ENCODE results near the gene LYPD3. TPM values are rescaled to one million over a fixed set of nuclear protein-coding genes. Genes with fewer than 3 reads are reported as not detected.

The LYPD3 gene
- total RNA-seq, 3 donors from 2014 or later (not counting 1 experiment from before 2014, with no cell fraction given), result 1.3 to 2.4 (median 1.7) TPM

DNA sequence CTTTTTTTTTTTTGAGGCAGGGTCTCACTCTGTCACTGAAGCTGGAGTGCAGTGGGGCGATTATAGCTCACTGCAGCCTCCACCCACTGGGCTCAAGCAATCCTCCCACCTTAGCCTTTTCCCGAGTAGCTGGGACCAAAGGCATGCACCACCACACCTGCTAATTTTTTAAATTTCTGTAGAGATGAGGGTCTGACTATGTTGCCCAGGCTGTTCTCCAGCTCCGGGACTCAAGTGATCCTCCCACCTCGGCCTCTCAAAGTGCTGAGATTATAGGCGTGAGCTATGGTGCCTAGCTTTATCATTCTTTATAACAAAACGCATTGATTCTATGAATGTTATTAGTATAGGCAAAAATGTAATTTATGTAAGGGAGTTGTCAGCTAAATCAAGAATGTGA lies 17.9 kb upstream of the LYPD3 start:
- H3K36me3 Mint-ChIP-seq, result no peaks in the 10 kb centered on the region
- intact Hi-C loops (cut with micrococcal nuclease), result no loop called here
- TF ChIP-seq, protein P1, sequence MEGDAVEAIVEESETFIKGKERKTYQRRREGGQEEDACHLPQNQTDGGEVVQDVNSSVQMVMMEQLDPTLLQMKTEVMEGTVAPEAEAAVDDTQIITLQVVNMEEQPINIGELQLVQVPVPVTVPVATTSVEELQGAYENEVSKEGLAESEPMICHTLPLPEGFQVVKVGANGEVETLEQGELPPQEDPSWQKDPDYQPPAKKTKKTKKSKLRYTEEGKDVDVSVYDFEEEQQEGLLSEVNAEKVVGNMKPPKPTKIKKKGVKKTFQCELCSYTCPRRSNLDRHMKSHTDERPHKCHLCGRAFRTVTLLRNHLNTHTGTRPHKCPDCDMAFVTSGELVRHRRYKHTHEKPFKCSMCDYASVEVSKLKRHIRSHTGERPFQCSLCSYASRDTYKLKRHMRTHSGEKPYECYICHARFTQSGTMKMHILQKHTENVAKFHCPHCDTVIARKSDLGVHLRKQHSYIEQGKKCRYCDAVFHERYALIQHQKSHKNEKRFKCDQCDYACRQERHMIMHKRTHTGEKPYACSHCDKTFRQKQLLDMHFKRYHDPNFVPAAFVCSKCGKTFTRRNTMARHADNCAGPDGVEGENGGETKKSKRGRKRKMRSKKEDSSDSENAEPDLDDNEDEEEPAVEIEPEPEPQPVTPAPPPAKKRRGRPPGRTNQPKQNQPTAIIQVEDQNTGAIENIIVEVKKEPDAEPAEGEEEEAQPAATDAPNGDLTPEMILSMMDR (IDR thresholded peaks at IDR 0.05), result no peak
- H3K4me1 Mint-ChIP-seq, result no peaks in the 10 kb centered on the region
- WGBS (ENCODE audit: insufficient coverage), result 97% methylated on average over 5 of the region's 6 CpGs
- no peak overlapping the region for H3K4me3 Mint-ChIP-seq
- H3K4me3 ChIP-seq (ENCODE audit: low read length), result no peak overlapping the region
- ATAC-seq (no peak), DNase-seq (no peak)
- H3K9me3 ChIP-seq (ENCODE audit: control insufficient read depth, insufficient read depth, low read length), result no peaks in the 10 kb centered on the region
- H3K27ac ChIP-seq (ENCODE audit: low read length), result no peak overlapping the region
- H3K27me3 Mint-ChIP-seq (ENCODE audit: low read depth in 2 of 2), result no peaks in the 10 kb centered on the region
- H3K4me1 ChIP-seq (ENCODE audit: control insufficient read depth, insufficient read depth, low read length), result peaks cover 11% of the 10 kb centered on the region
- H3K27me3 ChIP-seq (ENCODE audit: control insufficient read depth, insufficient read depth, low read length), result no peaks in the 10 kb centered on the region
- no peak overlapping the region for H3K27ac Mint-ChIP-seq
- H3K9me3 Mint-ChIP-seq, result no peaks in the 10 kb centered on the region
- H3K36me3 ChIP-seq (ENCODE audit: control insufficient read depth, insufficient read depth, low read length), result no peaks in the 10 kb centered on the region

DNA sequence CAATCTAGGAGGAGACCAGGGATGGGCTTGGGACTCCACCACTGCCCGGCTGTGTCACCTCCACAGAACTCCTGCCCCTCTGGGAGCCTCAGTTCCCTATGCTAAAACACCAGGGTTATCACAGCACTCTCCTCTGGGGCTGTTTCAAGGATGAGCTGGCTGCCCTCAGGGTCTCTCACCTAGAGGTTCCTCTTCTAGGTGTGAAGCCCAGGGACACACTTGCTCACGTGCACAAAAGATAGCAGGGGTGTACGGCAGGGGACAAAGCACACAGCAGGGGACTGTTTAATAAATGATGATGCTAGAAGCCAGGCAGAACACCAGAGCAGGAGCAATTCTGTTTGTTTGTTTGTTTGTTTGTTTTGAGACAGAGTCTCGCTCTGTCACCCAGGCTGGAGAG lies 16.8 kb upstream of the LYPD3 start:
- no peaks in the 10 kb centered on the region for H3K9me3 ChIP-seq (ENCODE audit: control insufficient read depth, insufficient read depth, low read length)
- TF ChIP-seq, protein P1 (IDR thresholded peaks at IDR 0.05), result no peak
- Mint-ChIP-seq H3K27ac (no peak overlapping the region), H3K4me1 (no peaks in the 10 kb centered on the region), H3K36me3 (no peaks in the 10 kb centered on the region), H3K9me3 (no peaks in the 10 kb centered on the region), H3K27me3 (ENCODE audit: low read depth in 2 of 2) (no peaks in the 10 kb centered on the region), H3K4me3 (no peak overlapping the region)
- ATAC-seq, result no peak
- 85% methylated on average over 4 of the region's 4 CpGs for WGBS (ENCODE audit: insufficient coverage)
- peaks cover 5% of the 10 kb centered on the region for H3K4me1 ChIP-seq (ENCODE audit: control insufficient read depth, insufficient read depth, low read length)
- H3K27ac ChIP-seq (ENCODE audit: low read length), result no peak overlapping the region
- intact Hi-C loops (cut with micrococcal nuclease), result no loop called here
- no peak for DNase-seq
- H3K27me3 ChIP-seq (ENCODE audit: control insufficient read depth, insufficient read depth, low read length), result no peaks in the 10 kb centered on the region
- no peak overlapping the region for H3K4me3 ChIP-seq (ENCODE audit: low read length)
- no peaks in the 10 kb centered on the region for H3K36me3 ChIP-seq (ENCODE audit: control insufficient read depth, insufficient read depth, low read length)

DNA sequence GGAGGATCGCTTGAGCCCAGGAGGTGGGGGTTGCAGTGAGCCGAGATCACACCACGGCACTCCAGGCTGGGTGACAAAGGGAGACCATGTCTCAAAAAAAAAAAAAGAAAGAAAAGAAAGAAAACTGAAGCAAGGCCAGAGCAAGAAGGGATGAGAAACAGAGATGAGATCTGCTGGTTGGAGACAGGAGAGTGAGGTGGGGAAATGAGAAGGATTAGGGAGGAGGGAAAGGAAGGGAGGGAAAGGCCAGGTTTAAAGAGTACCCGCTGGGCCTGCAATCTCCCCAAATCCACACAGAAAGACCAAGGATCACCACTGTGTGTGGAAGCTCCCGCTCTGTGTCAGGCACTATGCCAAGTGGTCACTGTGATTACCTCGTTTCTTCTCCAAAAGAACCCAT lies 16.3 kb upstream of the LYPD3 start:
- Histone ChIP-seq H3K27me3 (ENCODE audit: control insufficient read depth, insufficient read depth, low read length) (no peaks in the 10 kb centered on the region), H3K9me3 (ENCODE audit: control insufficient read depth, insufficient read depth, low read length) (no peaks in the 10 kb centered on the region), H3K4me1 (ENCODE audit: control insufficient read depth, insufficient read depth, low read length) (no peaks in the 10 kb centered on the region), H3K36me3 (ENCODE audit: control insufficient read depth, insufficient read depth, low read length) (no peaks in the 10 kb centered on the region), H3K27ac (ENCODE audit: low read length) (no peak overlapping the region), H3K4me3 (ENCODE audit: low read length) (no peak overlapping the region)
- H3K36me3 Mint-ChIP-seq, result no peaks in the 10 kb centered on the region
- intact Hi-C loops (cut with micrococcal nuclease), result no loop called here
- no peaks in the 10 kb centered on the region for H3K4me1 Mint-ChIP-seq
- no peak overlapping the region for H3K27ac Mint-ChIP-seq
- ATAC-seq (no peak), DNase-seq (no peak)
- H3K4me3 Mint-ChIP-seq, result no peak overlapping the region
- 97% methylated on average over 6 of the region's 6 CpGs for WGBS (ENCODE audit: insufficient coverage)
- H3K27me3 Mint-ChIP-seq (ENCODE audit: low read depth in 2 of 2), result no peaks in the 10 kb centered on the region
- no peaks in the 10 kb centered on the region for H3K9me3 Mint-ChIP-seq
- TF ChIP-seq, protein P1 (IDR thresholded peaks at IDR 0.05), result no peak

DNA sequence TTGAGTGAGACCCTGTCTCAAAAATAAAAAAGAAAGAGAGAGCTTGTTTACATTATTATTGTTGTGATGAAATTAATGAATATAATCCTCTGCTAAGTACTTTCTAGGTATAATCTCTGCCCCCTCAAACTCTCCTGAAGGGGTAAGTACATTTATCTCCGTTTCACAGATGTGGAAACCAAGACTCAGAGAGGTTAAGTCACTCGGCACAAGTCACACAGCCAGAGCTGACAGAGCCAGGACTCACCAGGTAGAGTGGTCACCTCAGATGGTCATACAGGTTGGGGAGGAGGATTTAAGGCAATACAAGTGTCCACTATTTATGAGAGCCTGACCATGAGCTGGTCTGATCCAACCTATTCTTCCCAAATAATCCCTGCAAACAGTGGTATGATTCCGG lies 15.2 kb upstream of the LYPD3 start:
- ATAC-seq (no peak), DNase-seq (no peak)
- TF ChIP-seq, protein P1 (IDR thresholded peaks at IDR 0.05), result no peak
- H3K4me3 ChIP-seq (ENCODE audit: low read length), result no peak overlapping the region
- no peaks in the 10 kb centered on the region for H3K36me3 Mint-ChIP-seq
- peaks cover under 1 to 6% of the 10 kb centered on the region in 2 donors for H3K4me1 Mint-ChIP-seq
- WGBS (ENCODE audit: insufficient coverage), result 95% methylated on average over 3 of the region's 3 CpGs
- H3K27me3 ChIP-seq (ENCODE audit: control insufficient read depth, insufficient read depth, low read length), result no peaks in the 10 kb centered on the region
- H3K36me3 ChIP-seq (ENCODE audit: control insufficient read depth, insufficient read depth, low read length), result no peaks in the 10 kb centered on the region
- no peaks in the 10 kb centered on the region for H3K9me3 Mint-ChIP-seq
- no peaks in the 10 kb centered on the region for H3K27me3 Mint-ChIP-seq (ENCODE audit: low read depth in 2 of 2)
- no peaks in the 10 kb centered on the region for H3K9me3 ChIP-seq (ENCODE audit: control insufficient read depth, insufficient read depth, low read length)
- H3K4me1 ChIP-seq (ENCODE audit: control insufficient read depth, insufficient read depth, low read length), result peaks cover 4% of the 10 kb centered on the region
- H3K27ac ChIP-seq (ENCODE audit: low read length), result no peak overlapping the region
- peak overlapping the region in 1 of 2 donors; percentile 33 for H3K27ac Mint-ChIP-seq
- intact Hi-C loops (cut with micrococcal nuclease), result no loop called here
- H3K4me3 Mint-ChIP-seq, result no peak overlapping the region
